Measurements from ENCODE around the gene ARSA.

DNA sequence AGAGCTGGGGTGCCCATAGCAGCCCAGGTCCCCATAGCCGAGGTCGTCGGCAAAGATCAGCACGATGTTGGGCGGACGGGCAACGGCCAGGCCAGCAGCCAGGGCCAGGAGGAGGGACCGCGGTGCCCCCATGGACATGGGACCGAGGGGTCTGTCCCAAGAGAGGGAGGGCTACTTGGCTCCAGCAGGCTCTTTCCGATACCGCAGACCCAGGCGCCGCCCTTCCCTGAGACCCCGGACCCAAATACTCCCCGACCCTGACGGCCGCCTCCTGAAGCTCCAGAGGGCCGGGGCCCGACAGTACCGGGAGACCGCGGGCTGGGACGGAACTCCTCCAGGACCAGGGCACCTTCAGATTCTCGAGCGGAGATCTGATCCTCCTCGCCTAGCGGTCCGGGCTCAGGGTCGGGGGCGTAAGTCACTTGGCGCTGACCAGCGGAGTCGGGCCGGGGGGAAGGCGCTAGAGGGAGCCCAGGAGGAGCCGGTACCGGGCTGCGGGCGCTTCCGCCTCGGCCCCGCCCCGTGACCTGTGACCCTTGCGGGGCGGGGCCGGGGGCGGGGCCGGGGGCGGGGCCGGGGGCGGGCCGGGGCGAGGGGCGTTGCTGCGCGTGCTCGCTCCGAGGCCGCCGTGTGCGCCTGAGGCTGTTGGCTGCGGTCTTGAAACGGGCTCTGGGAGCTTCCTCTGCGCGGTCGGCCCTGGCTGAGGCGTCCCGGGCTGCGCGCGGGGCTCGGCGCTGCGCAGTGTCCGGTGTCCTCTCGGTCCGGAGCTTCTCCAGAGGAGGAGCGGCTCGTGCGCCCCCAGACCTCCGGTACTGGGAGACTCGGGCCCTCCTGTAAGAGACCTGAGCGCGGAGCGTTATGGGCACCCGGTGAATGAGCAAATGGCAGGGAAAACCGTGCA is at the start of gene ARSA:
- TF ChIP-seq SUZ12 (IDR thresholded peaks at IDR 0.05; ENCODE audit: extremely low read depth, insufficient read depth, insufficient read length) = no peak
- no peak for TF ChIP-seq ZNF274 (IDR thresholded peaks at IDR 0.05; ENCODE audit: low read depth, low read length)
